NCI-H2107 treated with DMSO at 0.1 percent for 48 hours (cell line): ENCODE data around the gene DENND1B.
"Not testable (repeated sequence)": the region's sequence is repeated elsewhere in the genome, so short reads cannot be mapped to it uniquely, and the experiment has no call there.

Experiments used
- DNase-seq: peaks from one replicate; lab custom pipeline; 2025; ENCODE audit not compliant: unreplicated experiment; lab: John Stamatoyannopoulos, UW

The DENND1B gene

GRCh38 chr1:197637406-197637805 lies 137.9 kb downstream of the DENND1B start:
- no peak for DNase-seq

DNA sequence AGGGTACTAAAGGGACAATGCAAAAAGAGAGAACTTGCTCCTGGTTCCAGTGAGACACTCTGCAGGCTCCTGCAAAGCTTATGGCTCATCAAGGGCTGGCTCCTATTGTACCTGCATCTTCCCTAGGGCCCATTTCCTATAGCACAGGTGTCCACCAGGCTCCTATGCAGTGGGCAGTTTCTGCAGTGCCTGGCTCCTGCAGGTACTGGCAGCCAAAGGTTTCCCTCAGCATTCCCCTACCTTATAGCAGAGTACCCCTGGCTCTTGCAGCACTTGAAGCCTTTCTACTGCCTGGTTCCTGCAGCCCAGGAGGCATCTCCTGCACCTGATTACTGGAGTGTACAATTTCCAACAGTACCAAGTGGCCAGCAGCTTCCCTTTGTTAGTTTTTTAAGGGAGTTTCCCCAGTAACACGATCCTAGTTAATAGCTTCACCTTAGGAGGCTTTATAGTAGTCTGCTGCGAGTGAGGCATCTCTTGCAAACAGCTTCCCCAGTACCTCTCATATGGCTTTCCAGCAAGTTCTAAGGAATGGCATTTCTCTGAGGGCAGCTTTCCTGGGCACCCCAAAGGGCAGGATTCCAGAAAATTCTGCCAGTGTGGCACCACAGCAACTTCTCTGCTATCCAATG lies 141.7 kb downstream of the DENND1B start:
- DNase-seq, result peak; percentile 89

- DNase-seq, result no peak
Observed at GRCh38 chr1:197632651-197633050, 142.6 kb downstream of the DENND1B start.

- no peak for DNase-seq
Observed at GRCh38 chr1:197632005-197632404, 143.3 kb downstream of the DENND1B start.

DNA sequence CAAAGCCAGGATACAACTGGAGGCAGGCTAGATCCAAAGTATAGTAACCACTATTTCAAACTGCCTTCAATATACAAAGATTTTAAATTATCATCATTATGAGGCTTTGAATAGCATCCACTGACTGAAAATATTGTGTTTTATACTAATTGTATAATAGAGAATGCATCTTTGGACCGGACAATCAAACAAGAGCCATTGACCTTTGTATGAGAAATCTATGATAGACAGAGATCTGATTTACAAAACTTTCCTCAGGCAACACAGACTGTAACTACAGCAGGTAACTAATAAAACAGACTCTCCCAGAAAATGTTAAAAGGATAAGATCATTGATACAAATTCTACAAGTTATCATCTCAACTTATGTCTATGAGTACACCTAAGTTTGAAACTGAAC lies 152.9 kb downstream of the DENND1B start:
- DNase-seq, result no peak

DNA sequence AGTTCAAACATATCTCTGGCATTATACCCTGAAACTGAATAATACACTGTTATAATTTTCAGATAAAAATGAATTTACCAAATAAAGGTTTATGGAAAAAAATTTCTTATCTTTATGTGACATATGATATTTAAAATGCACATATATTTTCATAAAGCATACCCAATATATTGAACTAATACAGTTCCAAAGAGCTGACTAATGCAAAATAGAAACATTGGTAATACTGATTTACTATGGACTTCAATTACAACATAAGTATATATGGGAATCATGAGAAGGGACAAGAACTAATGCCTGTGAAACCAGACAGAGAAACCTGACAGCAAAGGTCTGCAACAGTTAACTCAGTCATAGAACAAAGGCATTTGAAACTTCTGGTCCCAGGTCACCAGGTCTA lies 153.5 kb downstream of the DENND1B start:
- DNase-seq, result no peak

GRCh38 chr1:197620714-197621163 lies 154.5 kb downstream of the DENND1B start:
- no peak for DNase-seq

DNA sequence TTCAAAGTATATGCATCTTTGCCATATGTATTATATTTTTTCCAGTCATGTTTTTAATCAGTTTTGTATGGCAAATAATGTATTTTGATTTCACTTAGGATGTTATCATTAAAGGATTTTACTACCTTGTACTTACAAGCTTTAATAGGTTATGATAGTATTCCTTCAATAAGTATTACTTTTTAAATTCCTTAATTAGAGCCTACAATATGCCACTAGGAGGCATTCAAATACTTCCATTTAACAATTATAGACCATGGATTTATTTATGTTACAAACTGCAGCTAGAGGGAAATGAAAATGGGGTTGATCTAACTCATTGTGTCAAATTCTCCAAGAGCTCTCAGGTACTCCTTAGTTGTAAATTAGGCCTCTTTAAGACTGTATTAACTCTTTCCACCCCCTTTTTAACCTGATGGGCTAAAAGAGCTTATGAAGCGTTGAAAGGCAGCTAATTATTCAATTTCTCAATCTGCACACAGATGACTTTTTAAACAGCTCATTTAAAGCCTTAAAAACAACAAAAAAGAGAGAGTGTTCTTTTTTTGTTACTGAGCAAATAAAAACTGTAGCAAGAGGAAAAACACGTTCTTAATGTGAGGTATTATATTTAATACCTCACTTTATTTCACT lies 156.2 kb downstream of the DENND1B start:
- peak; percentile 83 for DNase-seq

- peak; percentile 56 for DNase-seq
Observed at GRCh38 chr1:197618061-197618460, 157.2 kb downstream of the DENND1B start.

- no peak for DNase-seq
Observed at GRCh38 chr1:197615693-197616011, 159.6 kb downstream of the DENND1B start.

- peak; percentile 56 for DNase-seq
Observed at GRCh38 chr1:197614916-197615692, 160.2 kb downstream of the DENND1B start.

GRCh38 chr1:197606168-197606845 lies 169.0 kb downstream of the DENND1B start:
- DNase-seq, result peak; percentile 27

- DNase-seq, result no peak
Observed at GRCh38 chr1:197604302-197604701, 171.0 kb downstream of the DENND1B start.

DNA sequence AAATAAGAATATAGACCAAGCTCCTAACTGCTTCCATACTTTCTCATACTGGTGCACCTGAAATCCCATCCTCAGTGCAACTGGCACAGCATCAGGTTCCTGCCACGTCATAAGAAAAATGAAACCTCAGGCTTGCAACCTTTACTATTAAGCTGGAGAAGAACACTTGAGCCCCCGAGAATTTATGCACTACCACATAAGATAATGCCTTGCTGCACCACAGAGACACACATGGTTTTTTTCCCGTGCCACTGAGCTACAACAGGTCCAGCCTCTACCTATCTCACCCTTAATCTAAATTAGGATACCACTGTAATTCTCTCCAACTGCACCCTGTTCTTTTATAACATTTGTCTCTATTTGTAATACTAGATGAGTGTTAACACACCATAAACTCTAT lies 174.5 kb downstream of the DENND1B start:
- DNase-seq, result peak; percentile 90

GRCh38 chr1:197599789-197600188 lies 175.5 kb downstream of the DENND1B start:
- DNase-seq, result no peak

DNA sequence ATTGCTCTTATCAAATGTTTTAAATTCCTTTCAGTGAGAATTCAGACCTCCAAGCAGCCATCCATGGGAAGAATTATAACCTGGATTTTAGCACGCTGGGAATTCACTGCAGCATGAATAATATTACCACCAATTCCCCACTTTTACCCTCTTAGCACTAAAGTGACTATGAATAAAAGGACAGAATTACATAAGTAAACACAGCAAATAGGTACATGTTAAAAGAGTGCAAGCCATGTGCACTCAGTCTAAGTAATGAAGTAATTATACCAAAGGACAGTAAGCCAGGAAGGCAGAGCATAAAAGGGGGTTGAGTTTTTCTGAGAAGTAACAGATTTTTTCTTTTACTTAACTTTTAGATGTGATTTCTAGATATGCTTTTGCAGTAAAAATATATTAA lies 176.3 kb downstream of the DENND1B start:
- peak; percentile 96 for DNase-seq

GRCh38 chr1:197595304-197595904 lies 179.9 kb downstream of the DENND1B start:
- peak; percentile 92 for DNase-seq

GRCh38 chr1:197590687-197591086 lies 184.6 kb downstream of the DENND1B start:
- DNase-seq, result no peak

DNA sequence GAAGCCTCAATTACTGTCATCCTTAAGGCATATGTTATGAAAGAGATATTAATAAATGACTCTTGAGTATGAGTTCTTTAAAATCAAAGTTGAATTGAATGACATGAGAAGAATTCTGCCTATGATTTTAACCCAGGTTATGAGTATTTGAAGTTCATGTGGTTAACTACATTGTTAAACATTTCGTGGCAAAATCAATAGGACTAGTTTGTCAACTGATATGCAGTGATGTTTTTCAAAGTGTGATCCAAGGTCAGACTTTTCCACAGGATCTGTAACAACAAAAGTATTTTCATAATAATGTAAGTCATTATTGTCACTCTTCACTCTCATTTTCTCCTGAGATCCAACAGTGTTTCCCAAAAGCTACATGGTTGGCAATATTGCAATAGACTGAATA lies 189.5 kb downstream of the DENND1B start:
- DNase-seq, result no peak

GRCh38 chr1:197577580-197577979 lies 197.7 kb downstream of the DENND1B start:
- DNase-seq, result no peak

DNA sequence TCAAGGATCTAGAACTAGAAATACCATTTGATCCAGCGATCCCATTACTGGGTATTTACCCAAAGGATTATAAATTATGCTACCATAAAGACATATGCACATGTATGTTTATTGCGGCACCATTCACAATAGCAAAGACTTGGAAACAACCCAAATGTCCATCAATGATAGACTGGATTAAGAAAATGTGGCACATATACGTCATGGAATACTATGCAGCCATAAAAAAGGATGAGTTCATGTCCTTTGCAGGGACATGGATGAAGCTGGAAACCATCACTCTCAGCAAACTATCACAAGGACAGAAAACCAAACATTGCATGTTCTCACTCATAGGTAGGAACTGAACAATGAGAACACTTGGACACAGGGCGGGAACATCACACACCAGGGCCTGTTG lies 199.7 kb downstream of the DENND1B start:
- not testable (repeated sequence) for DNase-seq
